Amniotic epithelial cell (primary cell): ENCODE measurements around the gene SEMA5B.

ENCODE experiments used
- DNase-seq: peaks from one replicate; pipeline ENCODE4 v3.0.0-alpha.2; 2010; ENCODE audit warnings: low read depth

SEMA5B gene

GRCh38 chr3:122924056-122924455 lies 103.5 kb downstream of the SEMA5B start:
- DNase-seq, result no peak

- no peak for DNase-seq
These were observed 104.0 kb downstream of the SEMA5B start for GRCh38 chr3:122923611-122924010.

GRCh38 chr3:122921791-122922651 lies 105.5 kb downstream of the SEMA5B start:
- no peak for DNase-seq

- DNase-seq, result no peak
These were observed 106.6 kb downstream of the SEMA5B start for GRCh38 chr3:122920986-122921385.

GRCh38 chr3:122919291-122919610 lies 108.3 kb downstream of the SEMA5B start:
- DNase-seq, result no peak

GRCh38 chr3:122918576-122919290 lies 108.8 kb downstream of the SEMA5B start:
- peak; percentile 73 for DNase-seq

GRCh38 chr3:122917412-122917811 lies 110.2 kb downstream of the SEMA5B start:
- DNase-seq, result no peak

GRCh38 chr3:122916580-122916979 lies 111.0 kb downstream of the SEMA5B start:
- no peak for DNase-seq

- DNase-seq, result no peak
These were observed 111.5 kb downstream of the SEMA5B start for GRCh38 chr3:122916084-122916483.

- DNase-seq, result no peak
These were observed 112.1 kb downstream of the SEMA5B start for GRCh38 chr3:122915300-122916055.

GRCh38 chr3:122913539-122914100 lies 113.9 kb downstream of the SEMA5B start:
- DNase-seq, result no peak

GRCh38 chr3:122912772-122913538 lies 114.6 kb downstream of the SEMA5B start:
- DNase-seq, result no peak

GRCh38 chr3:122911901-122912300 lies 115.7 kb downstream of the SEMA5B start:
- DNase-seq, result no peak

- no peak for DNase-seq
These were observed 119.3 kb downstream of the SEMA5B start for GRCh38 chr3:122908251-122908650.

GRCh38 chr3:122907471-122907870 lies 120.1 kb downstream of the SEMA5B start:
- no peak for DNase-seq

- no peak for DNase-seq
These were observed 124.4 kb downstream of the SEMA5B start for GRCh38 chr3:122903171-122903570.

- peak; percentile 14 for DNase-seq
These were observed 125.2 kb downstream of the SEMA5B start for GRCh38 chr3:122902326-122902725.

GRCh38 chr3:122898298-122898697 lies 129.3 kb downstream of the SEMA5B start:
- no peak for DNase-seq

GRCh38 chr3:122893754-122894668 lies 133.6 kb downstream of the SEMA5B start:
- no peak for DNase-seq

GRCh38 chr3:122893282-122893681 lies 134.3 kb downstream of the SEMA5B start:
- DNase-seq, result no peak
